Spleen (tissue), 7 donors: ENCODE measurements around the gene IRF2BP2.

ENCODE experiments used
- CTCF ChIP-seq, 11 experiments: fragments of 200-600 bp in 7 of 11; fragments of 450-650 bp in 4 of 11; sonication (generic) in 4 of 11; IDR thresholded peaks in 8 of 11; conservative IDR thresholded peaks in 3 of 11; 1 replicate in 7 of 11; 2 replicates in 4 of 11; pipeline versions ENCODE4 v1.4.0 to v1.8.0; 2016 to 2021; ENCODE audit warnings: antibody characterized with exemption in 11 of 11, inconsistent platforms in 4 of 11, mild to moderate bottlenecking in 1 of 11
- POLR2A ChIP-seq, 3 donors: fragments of 450-650 bp; IDR thresholded peaks; one replicate each; pipeline ENCODE4 v1.5.1; 2017; ENCODE audit warnings: antibody characterized with exemption in 3 of 3, mild to moderate bottlenecking in 1 of 3
- POLR2AphosphoS5 ChIP-seq, 3 donors: sonication (generic); formaldehyde crosslinking; IDR thresholded peaks; one replicate each; pipeline ENCODE4 v1.5.1; 2017; ENCODE audit warnings: antibody characterized with exemption in 3 of 3
- donor health status: DM: no; HTN: no; CAD: no; lungs with moderate emphysema.
- donor health status: DM: no; HTN: no; CAD: no.
- donor health status: DM: no; HTN: no; CAD: no.

GRCh38 chr1:234658138-234658537 lies 48.2 kb upstream of the IRF2BP2 start:
- TF ChIP-seq CTCF (IDR thresholded peaks at IDR 0.05 in 8 of 11, conservative IDR thresholded peaks at IDR 0.05 in 3 of 11) (no peak), POLR2A (IDR thresholded peaks at IDR 0.05) (no peak), POLR2AphosphoS5 (IDR thresholded peaks at IDR 0.05) (no peak)
